Measurements from ENCODE around the gene KIF14. TPM values are rescaled to one million over a fixed set of nuclear protein-coding genes. Genes with fewer than 3 reads are reported as not detected.

The KIF14 gene
- total RNA-seq, 1 experiment from 2014 or later: 25.5 TPM

DNA sequence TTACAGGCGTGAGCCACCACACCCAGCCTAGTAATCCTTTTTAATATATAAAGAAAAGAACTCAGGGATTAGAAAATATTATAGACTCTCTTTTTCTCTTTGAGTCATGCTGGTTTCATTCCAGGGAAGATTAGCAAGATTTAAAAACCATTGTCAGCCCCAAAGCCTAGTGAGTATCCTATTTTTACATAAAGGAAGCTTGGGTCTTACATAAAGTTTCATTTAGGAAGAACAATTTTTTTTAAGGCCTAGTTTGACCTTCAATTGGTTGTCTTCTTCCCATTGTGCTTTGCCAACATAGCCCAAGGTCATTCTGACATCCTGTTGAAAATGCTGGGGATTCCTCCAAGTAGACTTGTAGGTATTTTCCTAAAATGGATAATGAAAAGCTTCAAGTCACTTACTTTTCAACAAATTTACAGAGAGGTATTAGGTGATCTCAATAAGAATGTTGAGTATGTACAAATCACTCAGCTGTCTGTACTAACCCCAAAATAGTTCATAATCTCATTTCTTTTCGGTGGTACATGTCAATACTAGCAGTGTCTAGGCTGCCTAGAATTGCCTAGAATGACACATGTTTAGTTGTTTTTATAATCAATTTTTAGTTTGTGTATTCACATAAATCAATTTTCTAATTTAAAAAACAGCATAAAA is 4.3 kb upstream of the KIF14 start:
- ChIA-PET CTCF (interaction anchor here (0.6 to 5.6 kb wide), 19 partner anchors 9 to 303 kb away, joined by 3 to 84 read pairs (median 5); partner anchors contain the start of gene CAMSAP2), POLR2A (interaction anchor here (0.6 to 5.1 kb wide), 29 partner anchors 9 to 270 kb away, joined by 3 to 59 read pairs (median 5); partner anchors contain the start of genes CAMSAP2, DDX59 and INAVA)
- H3K4me1 Mint-ChIP-seq (ENCODE audit: insufficient read depth, unreplicated experiment): peaks cover 13% of the 10 kb centered on the region
- intact Hi-C loops (cut with micrococcal nuclease): loop anchor here (1.0 to 5.0 kb wide), 3 partner anchors 44 to 347 kb away; partner anchors contain the start of gene DDX59
- no peaks in the 10 kb centered on the region for H3K36me3 Mint-ChIP-seq (ENCODE audit: insufficient read depth, unreplicated experiment)
- TF ChIP-seq, protein P1, sequence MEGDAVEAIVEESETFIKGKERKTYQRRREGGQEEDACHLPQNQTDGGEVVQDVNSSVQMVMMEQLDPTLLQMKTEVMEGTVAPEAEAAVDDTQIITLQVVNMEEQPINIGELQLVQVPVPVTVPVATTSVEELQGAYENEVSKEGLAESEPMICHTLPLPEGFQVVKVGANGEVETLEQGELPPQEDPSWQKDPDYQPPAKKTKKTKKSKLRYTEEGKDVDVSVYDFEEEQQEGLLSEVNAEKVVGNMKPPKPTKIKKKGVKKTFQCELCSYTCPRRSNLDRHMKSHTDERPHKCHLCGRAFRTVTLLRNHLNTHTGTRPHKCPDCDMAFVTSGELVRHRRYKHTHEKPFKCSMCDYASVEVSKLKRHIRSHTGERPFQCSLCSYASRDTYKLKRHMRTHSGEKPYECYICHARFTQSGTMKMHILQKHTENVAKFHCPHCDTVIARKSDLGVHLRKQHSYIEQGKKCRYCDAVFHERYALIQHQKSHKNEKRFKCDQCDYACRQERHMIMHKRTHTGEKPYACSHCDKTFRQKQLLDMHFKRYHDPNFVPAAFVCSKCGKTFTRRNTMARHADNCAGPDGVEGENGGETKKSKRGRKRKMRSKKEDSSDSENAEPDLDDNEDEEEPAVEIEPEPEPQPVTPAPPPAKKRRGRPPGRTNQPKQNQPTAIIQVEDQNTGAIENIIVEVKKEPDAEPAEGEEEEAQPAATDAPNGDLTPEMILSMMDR (IDR thresholded peaks at IDR 0.05; ENCODE audit: unreplicated experiment): no peak
- DNase-seq (ENCODE audit: unreplicated experiment): peak; percentile 17
- no peak overlapping the region for H3K4me3 Mint-ChIP-seq (ENCODE audit: unreplicated experiment)
- BruUV-seq (replicated peaks): no TSS peak
- H3K27ac Mint-ChIP-seq (ENCODE audit: low read depth, unreplicated experiment): peak overlapping the region; percentile 65
- no peaks in the 10 kb centered on the region for H3K27me3 Mint-ChIP-seq (ENCODE audit: insufficient read depth, unreplicated experiment)
- no peaks in the 10 kb centered on the region for H3K9me3 Mint-ChIP-seq (ENCODE audit: unreplicated experiment)

DNA sequence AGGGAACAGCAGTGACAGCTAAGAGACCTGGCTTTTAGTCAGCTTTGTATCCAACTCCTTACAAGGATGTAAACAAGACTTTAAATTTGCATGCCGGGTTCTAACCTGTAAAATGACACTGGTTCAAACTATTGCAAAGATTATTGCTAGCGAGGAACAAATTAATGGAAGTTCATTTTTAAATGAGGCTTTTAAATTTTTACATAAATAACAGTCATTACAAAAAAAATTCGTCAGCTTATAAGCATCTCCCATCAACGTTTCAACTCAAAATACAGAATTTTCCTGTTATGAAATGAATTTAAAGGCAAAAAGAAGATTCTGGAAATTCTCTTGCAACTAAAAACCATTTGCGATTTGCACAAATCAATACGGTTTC is 668 bp downstream of the KIF14 start:
- peak; percentile 14 for DNase-seq (ENCODE audit: unreplicated experiment)
- intact Hi-C loops (cut with micrococcal nuclease): loop anchor here (1.0 to 5.0 kb wide), 2 partner anchors 352 to 494 kb away; no protein-coding TSS in a partner anchor
- peak overlapping the region; percentile 97 for H3K27ac Mint-ChIP-seq (ENCODE audit: low read depth, unreplicated experiment)
- peak overlapping the region; percentile 96 for H3K4me3 Mint-ChIP-seq (ENCODE audit: unreplicated experiment)
- TF ChIP-seq, protein P1 (IDR thresholded peaks at IDR 0.05; ENCODE audit: unreplicated experiment): no peak
- BruUV-seq (replicated peaks): no TSS peak
- H3K9me3 Mint-ChIP-seq (ENCODE audit: unreplicated experiment): no peaks in the 10 kb centered on the region
- ChIA-PET POLR2A (interaction anchor here (0.6 to 5.5 kb wide), 12 partner anchors 9 to 1724 kb away, joined by 3 to 92 read pairs (median 3); partner anchors contain the start of genes CAMSAP2 and DDX59), CTCF (interaction anchor here (0.5 to 5.6 kb wide), 7 partner anchors 49 to 483 kb away, joined by 3 to 108 read pairs (median 41); partner anchors contain the start of gene DDX59)
- no peaks in the 10 kb centered on the region for H3K27me3 Mint-ChIP-seq (ENCODE audit: insufficient read depth, unreplicated experiment)
- H3K36me3 Mint-ChIP-seq (ENCODE audit: insufficient read depth, unreplicated experiment): peaks cover 7% of the 10 kb centered on the region
- H3K4me1 Mint-ChIP-seq (ENCODE audit: insufficient read depth, unreplicated experiment): peaks cover 42% of the 10 kb centered on the region

DNA sequence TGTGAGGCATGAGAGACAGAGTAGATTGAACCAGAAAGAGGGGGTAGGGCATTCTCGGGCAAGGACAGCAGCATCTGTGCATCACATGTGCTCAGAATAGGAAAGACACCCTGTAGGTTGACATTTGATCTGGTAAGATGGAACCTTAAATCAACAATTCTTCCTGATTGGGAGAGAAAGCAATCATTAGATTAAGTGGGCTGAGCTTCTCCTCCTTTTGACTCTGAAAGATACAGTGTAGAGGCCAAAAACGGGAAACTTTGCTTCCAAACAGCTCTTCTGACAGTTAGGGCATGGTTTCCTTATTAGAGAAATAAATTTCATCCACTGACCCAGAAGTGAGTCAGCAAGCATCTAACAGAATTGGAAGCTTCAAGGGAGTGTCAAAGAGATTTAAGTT is 9.7 kb downstream of the KIF14 start:
- DNase-seq (ENCODE audit: unreplicated experiment): peak; percentile 15
- H3K9me3 Mint-ChIP-seq (ENCODE audit: unreplicated experiment): no peaks in the 10 kb centered on the region
- BruUV-seq (replicated peaks): no TSS peak
- H3K27me3 Mint-ChIP-seq (ENCODE audit: insufficient read depth, unreplicated experiment): no peaks in the 10 kb centered on the region
- peaks cover 8% of the 10 kb centered on the region for H3K4me1 Mint-ChIP-seq (ENCODE audit: insufficient read depth, unreplicated experiment)
- H3K27ac Mint-ChIP-seq (ENCODE audit: low read depth, unreplicated experiment): no peak overlapping the region
- ChIA-PET POLR2A (interaction anchor here (0.7 to 1.3 kb wide), 4 partner anchors 9 to 40 kb away, joined by 3 to 5 read pairs (median 4); no protein-coding TSS in a partner anchor), CTCF (interaction anchor here (0.5 to 2.2 kb wide), 6 partner anchors 11 to 227 kb away, joined by 3 to 12 read pairs (median 4); no protein-coding TSS in a partner anchor)
- intact Hi-C loops (cut with micrococcal nuclease): no loop called here
- no peak overlapping the region for H3K4me3 Mint-ChIP-seq (ENCODE audit: unreplicated experiment)
- TF ChIP-seq, protein P1 (IDR thresholded peaks at IDR 0.05; ENCODE audit: unreplicated experiment): no peak
- H3K36me3 Mint-ChIP-seq (ENCODE audit: insufficient read depth, unreplicated experiment): peaks cover 23% of the 10 kb centered on the region

DNA sequence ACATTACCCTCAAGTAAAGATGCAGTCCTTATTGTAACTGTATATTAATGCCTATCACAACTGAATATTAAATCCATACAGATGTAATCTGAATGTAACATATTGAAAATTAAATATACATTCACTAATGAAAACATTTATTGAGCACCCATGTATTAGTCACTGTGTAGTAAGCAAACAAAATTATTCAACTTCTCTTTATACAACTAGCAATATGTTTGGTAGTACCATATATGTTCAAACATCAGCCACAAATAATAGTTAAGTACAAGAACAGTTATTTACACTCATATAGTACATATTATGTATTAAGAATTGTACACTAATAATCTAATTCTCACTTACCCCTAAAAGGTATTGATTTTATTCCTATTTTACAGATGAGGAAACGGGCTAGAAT is 17.9 kb downstream of the KIF14 start:
- peaks cover 37% of the 10 kb centered on the region for H3K36me3 Mint-ChIP-seq (ENCODE audit: insufficient read depth, unreplicated experiment)
- no peak overlapping the region for H3K27ac Mint-ChIP-seq (ENCODE audit: low read depth, unreplicated experiment)
- TF ChIP-seq, protein P1 (IDR thresholded peaks at IDR 0.05; ENCODE audit: unreplicated experiment): no peak
- H3K4me1 Mint-ChIP-seq (ENCODE audit: insufficient read depth, unreplicated experiment): no peaks in the 10 kb centered on the region
- no peak for DNase-seq (ENCODE audit: unreplicated experiment)
- no peak overlapping the region for H3K4me3 Mint-ChIP-seq (ENCODE audit: unreplicated experiment)
- CTCF ChIA-PET: interaction anchor here (0.6 kb wide), 1 partner anchor 147 kb away, joined by 3 read pairs; no protein-coding TSS in a partner anchor
- no TSS peak for BruUV-seq (replicated peaks)
- intact Hi-C loops (cut with micrococcal nuclease): no loop called here
- H3K27me3 Mint-ChIP-seq (ENCODE audit: insufficient read depth, unreplicated experiment): no peaks in the 10 kb centered on the region
- POLR2A ChIA-PET: interaction anchor here (0.7 to 1.9 kb wide), 2 partner anchors 14 to 17 kb away, joined by 3 to 9 read pairs; no protein-coding TSS in a partner anchor
- H3K9me3 Mint-ChIP-seq (ENCODE audit: unreplicated experiment): no peaks in the 10 kb centered on the region
